ENCODE data around the gene CFAP97D1.
"Not testable (repeated sequence)": the region's sequence is repeated elsewhere in the genome, so short reads cannot be mapped to it uniquely, and the experiment has no call there.

The CFAP97D1 gene

DNA sequence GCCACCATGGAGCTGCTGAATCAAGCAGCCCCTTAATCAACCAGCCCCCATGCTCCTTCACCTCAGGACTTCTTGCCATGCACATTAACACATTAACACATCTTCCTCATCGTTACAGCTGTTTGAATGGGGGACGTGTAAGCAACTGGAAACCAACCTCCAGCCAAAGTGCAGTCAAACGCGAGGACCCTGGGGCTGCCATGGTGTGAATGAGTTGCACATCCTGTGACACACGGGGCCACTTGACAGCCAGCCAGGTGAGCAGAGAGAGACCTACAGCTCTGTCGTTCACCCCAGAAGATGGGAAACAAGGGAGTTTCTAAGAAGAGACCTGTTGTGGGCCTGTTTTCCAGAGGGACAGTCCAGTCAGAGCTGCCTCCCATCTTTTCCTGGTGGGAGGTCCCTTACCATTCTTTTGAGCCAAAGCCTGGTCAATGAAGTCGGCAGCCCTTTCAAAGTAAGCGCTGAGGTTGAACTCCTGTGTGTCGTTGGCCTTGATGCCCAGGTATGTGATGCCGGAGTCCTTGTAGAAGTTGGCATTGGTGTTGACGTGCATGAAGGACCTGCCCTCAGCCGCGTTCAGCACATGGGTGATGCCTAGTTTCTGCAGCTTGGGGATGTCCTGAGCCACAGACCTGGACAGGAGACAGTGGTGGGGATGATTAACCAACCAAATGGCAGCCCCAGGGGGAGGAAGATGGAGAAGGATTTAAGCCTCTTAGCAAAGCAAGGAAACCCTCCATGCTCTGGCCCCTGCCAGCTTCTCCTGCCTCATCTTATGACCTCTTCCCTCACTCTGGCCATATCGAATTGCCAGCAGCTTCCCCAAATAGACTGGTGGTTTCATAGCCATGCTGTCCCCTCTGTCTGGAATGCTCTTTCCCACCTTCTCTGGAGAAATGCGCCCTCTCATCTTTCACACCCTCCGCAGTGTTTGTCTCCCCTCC lies 5.7 kb upstream of the CFAP97D1 start:
- Mint-ChIP-seq H3K4me1 (peaks cover 22% of the 10 kb centered on the region), H3K27ac (no peak overlapping the region), H3K36me3 (ENCODE audit: low read depth) (peaks cover 22% of the 10 kb centered on the region), H3K27me3 (no peaks in the 10 kb centered on the region), H3K4me3 (no peak overlapping the region), H3K9me3 (no peaks in the 10 kb centered on the region)
- DNase-seq (no peak), ATAC-seq (no peak)

GRCh38 chr17:43778337-43779144 lies 1.7 kb upstream of the CFAP97D1 start, which contains the start of gene DUSP3:
DUSP3 (minus strand) TSS chr17:43778977; CDS start chr17:43778924, 53 bp downstream.
- Mint-ChIP-seq H3K27ac (peak within 1 kb of the TSS; percentile 67), H3K9me3 (no peaks in the 10 kb centered on the region), H3K36me3 (ENCODE audit: low read depth) (peaks cover 7% of the 10 kb centered on the region), H3K27me3 (peaks cover 29% of the 10 kb centered on the region), H3K4me3 (peak within 1 kb of the TSS; percentile 80), H3K4me1 (peaks cover 15% of the 10 kb centered on the region)
- DNase-seq (peak; percentile 76), ATAC-seq (peak; percentile 94)

DNA sequence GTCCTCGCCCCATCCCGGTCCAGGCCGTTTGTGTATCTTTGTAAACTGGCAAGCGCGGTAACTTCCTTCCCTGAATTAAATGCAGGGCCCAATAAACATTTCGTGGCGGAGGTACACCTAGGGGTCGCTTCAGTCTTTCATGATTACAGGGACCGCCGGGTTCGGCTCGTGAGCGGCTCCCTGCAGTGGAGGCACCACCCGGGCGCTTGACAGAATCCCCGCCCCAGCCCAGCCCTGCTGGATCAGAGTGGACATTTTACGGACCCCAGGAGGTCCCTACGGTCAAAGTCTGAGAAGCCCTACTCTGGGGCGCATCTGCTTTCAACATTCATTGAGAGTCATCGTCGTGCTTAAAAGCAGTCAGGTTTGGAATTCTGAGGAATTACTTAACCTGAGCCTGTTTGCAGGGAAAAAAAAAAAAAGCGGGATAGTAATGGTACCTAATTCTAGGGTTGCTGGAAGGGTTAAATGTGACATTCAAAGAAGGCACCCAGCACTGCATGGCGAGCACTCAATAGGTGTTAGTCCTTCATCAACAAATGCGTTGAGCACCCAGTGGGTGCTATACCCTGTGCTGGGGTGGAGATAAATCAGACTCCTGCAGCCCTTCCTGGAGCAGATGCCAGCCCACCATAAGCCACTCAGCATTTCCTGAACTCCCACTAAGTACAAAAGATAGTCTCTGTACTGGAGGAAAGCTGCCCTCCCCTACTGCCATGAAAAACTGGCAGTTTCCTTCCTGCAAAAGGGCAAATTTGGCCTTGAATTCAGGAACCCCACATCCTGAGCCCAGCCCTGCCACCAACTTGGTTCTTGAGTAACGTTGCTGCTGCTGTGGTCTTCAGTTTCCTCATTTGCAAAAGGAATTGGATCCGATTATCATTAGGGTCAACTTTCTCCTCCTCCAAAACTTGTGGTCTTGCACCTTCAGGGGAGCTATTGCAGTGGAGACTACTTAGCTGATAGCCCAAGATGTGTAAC lies 800 bp upstream of the CFAP97D1 start:
- ATAC-seq (peak; percentile 41), DNase-seq (no peak)
- Mint-ChIP-seq H3K27me3 (peaks cover 32% of the 10 kb centered on the region), H3K9me3 (no peaks in the 10 kb centered on the region), H3K27ac (no peak overlapping the region), H3K4me3 (peak overlapping the region; percentile 79), H3K36me3 (ENCODE audit: low read depth) (peaks cover 1% of the 10 kb centered on the region), H3K4me1 (peaks cover 14% of the 10 kb centered on the region)

- ATAC-seq, result no peak
- Mint-ChIP-seq H3K27me3 (peaks cover 37% of the 10 kb centered on the region), H3K36me3 (ENCODE audit: low read depth) (no peaks in the 10 kb centered on the region), H3K27ac (no peak overlapping the region), H3K4me1 (peaks cover 8% of the 10 kb centered on the region), H3K9me3 (no peaks in the 10 kb centered on the region), H3K4me3 (no peak overlapping the region)
- no peak for DNase-seq
Measured at GRCh38 chr17:43782913-43783680, 2.9 kb downstream of the CFAP97D1 start.

GRCh38 chr17:43784068-43784467 lies 3.8 kb downstream of the CFAP97D1 start:
- H3K9me3 Mint-ChIP-seq, result no peaks in the 10 kb centered on the region
- H3K4me3 Mint-ChIP-seq, result no peak overlapping the region
- peaks cover 37% of the 10 kb centered on the region for H3K27me3 Mint-ChIP-seq
- DNase-seq (no peak), ATAC-seq (no peak)
- H3K36me3 Mint-ChIP-seq (ENCODE audit: low read depth), result no peaks in the 10 kb centered on the region
- H3K4me1 Mint-ChIP-seq, result peaks cover 7% of the 10 kb centered on the region
- no peak overlapping the region for H3K27ac Mint-ChIP-seq

GRCh38 chr17:43784628-43785101 lies 4.4 kb downstream of the CFAP97D1 start:
- H3K4me3 Mint-ChIP-seq, result no peak overlapping the region
- ATAC-seq (no peak), DNase-seq (no peak)
- no peaks in the 10 kb centered on the region for H3K36me3 Mint-ChIP-seq (ENCODE audit: low read depth)
- H3K27me3 Mint-ChIP-seq, result peaks cover 37% of the 10 kb centered on the region
- H3K27ac Mint-ChIP-seq, result no peak overlapping the region
- H3K4me1 Mint-ChIP-seq, result peaks cover 2% of the 10 kb centered on the region
- no peaks in the 10 kb centered on the region for H3K9me3 Mint-ChIP-seq

GRCh38 chr17:43787728-43788127 lies 7.5 kb downstream of the CFAP97D1 start:
- H3K36me3 Mint-ChIP-seq (ENCODE audit: low read depth), result no peaks in the 10 kb centered on the region
- H3K4me1 Mint-ChIP-seq, result no peaks in the 10 kb centered on the region
- no peaks in the 10 kb centered on the region for H3K9me3 Mint-ChIP-seq
- no peak for ATAC-seq
- no peak overlapping the region for H3K4me3 Mint-ChIP-seq
- peaks cover 21% of the 10 kb centered on the region for H3K27me3 Mint-ChIP-seq
- no peak overlapping the region for H3K27ac Mint-ChIP-seq
- no peak for DNase-seq

DNA sequence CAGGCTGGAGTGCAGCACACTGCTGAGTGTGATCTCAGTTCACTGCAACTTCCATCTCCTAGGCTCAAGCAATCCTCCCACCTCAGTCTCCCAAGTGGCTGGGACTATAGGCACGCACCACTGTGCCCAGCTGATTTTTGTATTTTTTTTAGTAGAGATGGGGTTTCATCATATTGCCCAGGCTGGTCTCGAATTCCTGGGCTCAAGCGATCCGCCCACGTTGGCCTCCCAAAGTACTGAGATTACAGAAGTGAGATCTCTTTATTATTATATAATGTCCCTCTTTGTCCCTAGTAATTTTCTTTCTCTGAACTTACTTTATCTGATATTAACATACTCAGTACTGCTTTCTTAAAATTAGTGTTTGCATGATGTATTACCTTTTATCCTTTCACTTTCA lies 8.3 kb downstream of the CFAP97D1 start:
- no peaks in the 10 kb centered on the region for H3K36me3 Mint-ChIP-seq (ENCODE audit: low read depth)
- no peaks in the 10 kb centered on the region for H3K9me3 Mint-ChIP-seq
- peaks cover 14% of the 10 kb centered on the region for H3K27me3 Mint-ChIP-seq
- H3K4me3 Mint-ChIP-seq, result no peak overlapping the region
- DNase-seq (no peak), ATAC-seq (no peak)
- no peak overlapping the region for H3K27ac Mint-ChIP-seq
- no peaks in the 10 kb centered on the region for H3K4me1 Mint-ChIP-seq

DNA sequence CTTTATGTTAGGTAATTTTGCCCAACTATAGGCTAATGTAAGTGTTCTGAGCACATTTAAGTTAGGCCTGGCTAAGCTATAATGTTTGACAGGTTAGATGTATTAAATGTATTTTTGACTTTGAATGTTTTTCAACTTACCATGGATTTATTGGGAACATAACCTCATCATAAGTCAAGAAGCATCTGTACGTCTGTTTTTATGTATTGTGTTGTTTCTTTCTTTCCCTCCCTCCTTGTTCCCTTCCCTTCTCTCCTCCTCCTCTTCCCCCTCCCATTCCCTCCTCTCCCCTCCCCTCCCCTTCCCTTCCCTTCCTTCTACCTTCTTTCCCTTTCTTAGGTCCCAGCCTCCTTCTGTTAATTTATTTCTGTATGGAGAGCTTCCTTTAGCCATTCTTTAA lies 9.2 kb downstream of the CFAP97D1 start:
- H3K9me3 Mint-ChIP-seq, result no peaks in the 10 kb centered on the region
- no peak overlapping the region for H3K4me3 Mint-ChIP-seq
- H3K27ac Mint-ChIP-seq, result no peak overlapping the region
- peaks cover 12% of the 10 kb centered on the region for H3K27me3 Mint-ChIP-seq
- H3K4me1 Mint-ChIP-seq, result no peaks in the 10 kb centered on the region
- DNase-seq (no peak), ATAC-seq (no peak)
- H3K36me3 Mint-ChIP-seq (ENCODE audit: low read depth), result no peaks in the 10 kb centered on the region

GRCh38 chr17:43790311-43790940 lies 10.2 kb downstream of the CFAP97D1 start:
- Mint-ChIP-seq H3K27me3 (peaks cover 7% of the 10 kb centered on the region), H3K36me3 (ENCODE audit: low read depth) (no peaks in the 10 kb centered on the region), H3K4me3 (no peak overlapping the region), H3K27ac (no peak overlapping the region), H3K4me1 (no peaks in the 10 kb centered on the region), H3K9me3 (no peaks in the 10 kb centered on the region)
- DNase-seq, result no peak
- ATAC-seq, result peak; percentile 43

DNA sequence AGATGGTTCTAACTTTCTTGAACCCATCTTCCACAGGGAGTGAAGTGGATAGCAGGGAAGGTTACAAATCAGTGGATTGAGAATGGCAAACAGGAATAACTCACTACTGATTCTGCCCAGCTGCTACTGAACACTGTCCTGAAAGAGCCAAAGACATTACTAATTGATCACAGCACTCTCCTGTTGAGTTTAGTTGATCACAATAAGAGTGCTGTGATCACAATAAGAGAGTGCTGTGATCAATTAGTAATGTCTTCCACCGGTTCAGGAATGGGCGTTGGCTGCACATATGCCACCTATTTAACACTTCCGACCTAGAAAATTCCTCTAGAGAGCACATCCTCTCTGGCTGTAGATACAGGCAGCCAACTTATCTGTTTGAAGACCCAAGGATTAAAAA lies 11.4 kb downstream of the CFAP97D1 start:
- no peaks in the 10 kb centered on the region for H3K9me3 Mint-ChIP-seq
- DNase-seq, result no peak
- H3K27me3 Mint-ChIP-seq, result peaks cover 17% of the 10 kb centered on the region
- peak; percentile 46 for ATAC-seq
- no peaks in the 10 kb centered on the region for H3K36me3 Mint-ChIP-seq (ENCODE audit: low read depth)
- H3K4me3 Mint-ChIP-seq, result no peak overlapping the region
- no peaks in the 10 kb centered on the region for H3K4me1 Mint-ChIP-seq
- H3K27ac Mint-ChIP-seq, result no peak overlapping the region

- not testable (repeated sequence) for H3K36me3 Mint-ChIP-seq (ENCODE audit: low read depth); H3K4me1 Mint-ChIP-seq; ATAC-seq
Measured at GRCh38 chr17:43792668-43793067, 12.4 kb downstream of the CFAP97D1 start.

GRCh38 chr17:43798024-43798423 lies 17.8 kb downstream of the CFAP97D1 start:
- H3K9me3 Mint-ChIP-seq; DNase-seq; H3K4me3 Mint-ChIP-seq; H3K27ac Mint-ChIP-seq; ATAC-seq; H3K4me1 Mint-ChIP-seq; H3K36me3 Mint-ChIP-seq (ENCODE audit: low read depth): not testable (repeated sequence)
- peaks cover 21% of the 10 kb centered on the region for H3K27me3 Mint-ChIP-seq

More at GRCh38 chr17:43792668-43793067, 12.4 kb downstream of the CFAP97D1 start:
- H3K4me3 Mint-ChIP-seq, H3K9me3 Mint-ChIP-seq, H3K27ac Mint-ChIP-seq, DNase-seq: not testable (repeated sequence)
- peaks cover 23% of the 10 kb centered on the region for H3K27me3 Mint-ChIP-seq
